GM19193 (cell line): ENCODE data around the gene ZFHX3.

ENCODE experiments used
- POLR2A ChIP-seq: IDR thresholded peaks from 4 replicates; pipeline ENCODE4 v1.6.1; 2011; ENCODE audit not compliant: insufficient read depth, insufficient read length; ENCODE audit errors: extremely low read depth

The ZFHX3 gene

GRCh38 chr16:72844225-72844920 is 203.6 kb downstream of the ZFHX3 start:
- no peak for TF ChIP-seq POLR2A

GRCh38 chr16:72841506-72841905 is 206.4 kb downstream of the ZFHX3 start:
- no peak for TF ChIP-seq POLR2A

GRCh38 chr16:72840631-72841381 is 207.1 kb downstream of the ZFHX3 start:
- no peak for TF ChIP-seq POLR2A

GRCh38 chr16:72838951-72839350 is 209.0 kb downstream of the ZFHX3 start:
- TF ChIP-seq POLR2A: no peak

GRCh38 chr16:72838586-72838910 is 209.4 kb downstream of the ZFHX3 start:
- TF ChIP-seq POLR2A: no peak

- no peak for TF ChIP-seq POLR2A
These were observed 209.9 kb downstream of the ZFHX3 start for GRCh38 chr16:72837846-72838585.

GRCh38 chr16:72836985-72837384 is 210.9 kb downstream of the ZFHX3 start:
- TF ChIP-seq POLR2A: no peak

- TF ChIP-seq POLR2A: no peak
These were observed 211.7 kb downstream of the ZFHX3 start for GRCh38 chr16:72836181-72836580.

GRCh38 chr16:72835086-72835485 is 212.8 kb downstream of the ZFHX3 start:
- no peak for TF ChIP-seq POLR2A

GRCh38 chr16:72834499-72834898 is 213.4 kb downstream of the ZFHX3 start:
- TF ChIP-seq POLR2A: no peak

- no peak for TF ChIP-seq POLR2A
These were observed 214.0 kb downstream of the ZFHX3 start for GRCh38 chr16:72833969-72834368.

- TF ChIP-seq POLR2A: no peak
These were observed 214.4 kb downstream of the ZFHX3 start for GRCh38 chr16:72833482-72833881.

GRCh38 chr16:72832621-72833248 is 215.2 kb downstream of the ZFHX3 start:
- no peak for TF ChIP-seq POLR2A

GRCh38 chr16:72829846-72830775 is 217.8 kb downstream of the ZFHX3 start:
- TF ChIP-seq POLR2A: no peak

- TF ChIP-seq POLR2A: no peak
These were observed 220.1 kb downstream of the ZFHX3 start for GRCh38 chr16:72827866-72828265.
